Measurements from ENCODE around the gene TIPARP.
"Not testable (repeated sequence)": the region's sequence is repeated elsewhere in the genome, so short reads cannot be mapped to it uniquely, and the experiment has no call there.

TIPARP gene

GRCh38 chr3:156732715-156733421 is 58.5 kb downstream of the TIPARP start:
- H3K36me3 ChIP-seq (replicated peaks) = no peaks in the 10 kb centered on the region

GRCh38 chr3:156734661-156735060 is 60.3 kb downstream of the TIPARP start:
- H3K27ac ChIP-seq; in situ Hi-C loops (cut with HindIII; ENCODE audit: low pct_ligation_motif_present, low sequenced_read_pairs); DNase-seq: not testable (repeated sequence)

More at GRCh38 chr3:156732715-156733421, 58.5 kb downstream of the TIPARP start:
- DNase-seq = no peak
- no peak overlapping the region for H3K4me3 ChIP-seq (ENCODE audit: low read depth, low read length)
- H3K27me3 ChIP-seq (replicated peaks) = no peaks in the 10 kb centered on the region
- in situ Hi-C loops (cut with HindIII; ENCODE audit: low pct_ligation_motif_present, low sequenced_read_pairs) = no loop called here
- TF ChIP-seq CTCF (IDR thresholded peaks at IDR 0.05; ENCODE audit: low read depth, low read length, missing control alignments) = no peak
- H3K27ac ChIP-seq = no peak overlapping the region

GRCh38 chr3:156735471-156735870 is 61.1 kb downstream of the TIPARP start:
- Histone ChIP-seq H3K4me3 (ENCODE audit: low read depth, low read length) (no peak overlapping the region), H3K36me3 (replicated peaks) (no peaks in the 10 kb centered on the region), H3K27me3 (replicated peaks) (no peaks in the 10 kb centered on the region), H3K27ac (no peak overlapping the region)
- DNase-seq = no peak
- in situ Hi-C loops (cut with HindIII; ENCODE audit: low pct_ligation_motif_present, low sequenced_read_pairs) = no loop called here
- no peak for TF ChIP-seq CTCF (IDR thresholded peaks at IDR 0.05; ENCODE audit: low read depth, low read length, missing control alignments)

More at GRCh38 chr3:156734661-156735060, 60.3 kb downstream of the TIPARP start:
- not testable (repeated sequence) for H3K36me3 ChIP-seq (replicated peaks); H3K4me3 ChIP-seq (ENCODE audit: low read depth, low read length); H3K27me3 ChIP-seq (replicated peaks)

- in situ Hi-C loops (cut with HindIII; ENCODE audit: low pct_ligation_motif_present, low sequenced_read_pairs); DNase-seq; H3K36me3 ChIP-seq (replicated peaks); H3K27me3 ChIP-seq (replicated peaks); H3K4me3 ChIP-seq (ENCODE audit: low read depth, low read length); H3K27ac ChIP-seq: not testable (repeated sequence)
Measured at GRCh38 chr3:156737049-156737448, 62.7 kb downstream of the TIPARP start.

GRCh38 chr3:156738251-156738650 is 63.9 kb downstream of the TIPARP start:
- in situ Hi-C loops (cut with HindIII; ENCODE audit: low pct_ligation_motif_present, low sequenced_read_pairs) = no loop called here
- H3K27ac ChIP-seq = no peak overlapping the region
- no peak overlapping the region for H3K4me3 ChIP-seq (ENCODE audit: low read depth, low read length)
- H3K27me3 ChIP-seq (replicated peaks) = no peaks in the 10 kb centered on the region
- TF ChIP-seq CTCF (IDR thresholded peaks at IDR 0.05; ENCODE audit: low read depth, low read length, missing control alignments) = no peak
- DNase-seq = no peak
- H3K36me3 ChIP-seq (replicated peaks) = no peaks in the 10 kb centered on the region

GRCh38 chr3:156739976-156740375 is 65.6 kb downstream of the TIPARP start:
- H3K27ac ChIP-seq = no peak overlapping the region
- TF ChIP-seq CTCF (IDR thresholded peaks at IDR 0.05; ENCODE audit: low read depth, low read length, missing control alignments) = no peak
- in situ Hi-C loops (cut with HindIII; ENCODE audit: low pct_ligation_motif_present, low sequenced_read_pairs) = no loop called here
- DNase-seq = no peak
- no peaks in the 10 kb centered on the region for H3K27me3 ChIP-seq (replicated peaks)
- no peaks in the 10 kb centered on the region for H3K36me3 ChIP-seq (replicated peaks)
- no peak overlapping the region for H3K4me3 ChIP-seq (ENCODE audit: low read depth, low read length)

- in situ Hi-C loops (cut with HindIII; ENCODE audit: low pct_ligation_motif_present, low sequenced_read_pairs); DNase-seq; H3K27ac ChIP-seq; H3K27me3 ChIP-seq (replicated peaks); H3K36me3 ChIP-seq (replicated peaks); H3K4me3 ChIP-seq (ENCODE audit: low read depth, low read length): not testable (repeated sequence)
Measured at GRCh38 chr3:156740581-156740980, 66.2 kb downstream of the TIPARP start.

Measured in brain microvascular endothelial cell (primary cell).